SK-N-SH (cell line): ENCODE results near the gene GPATCH1.

Experiments
- EP300 ChIP-seq, 2 experiments: IDR thresholded peaks; 2 replicates each; pipeline versions ENCODE4 v1.4.0 to v1.6.1; 2012; ENCODE audit warnings: borderline replicate concordance in 1 of 2, low read depth in 1 of 2, low read length in 1 of 2
- EZH2phosphoT487 ChIP-seq: fragments of 200-600 bp; sonication (generic); IDR thresholded peaks from 2 replicates; pipeline ENCODE4 v1.6.1; 2017; ENCODE audit warnings: low read depth, mixed run types, mild to moderate bottlenecking, antibody characterized with exemption, moderate library complexity, borderline replicate concordance
- NRF1 ChIP-seq: IDR thresholded peaks from 2 replicates; pipeline ENCODE4 v1.6.1; 2012; ENCODE audit warnings: low read depth, mild to moderate bottlenecking, low read length
- POLR2AphosphoS5 ChIP-seq: IDR thresholded peaks from 2 replicates; pipeline ENCODE4 v1.6.1; 2012; ENCODE audit warnings: low read depth, low read length
- RFX5 ChIP-seq: IDR thresholded peaks from 2 replicates; pipeline ENCODE4 v1.6.1; 2012; ENCODE audit warnings: mild to moderate bottlenecking, improper control_type of control experiment, low read length
- TF ChIP-seq, protein P1 (sequence below): fragments of 200-600 bp; sonication (generic); IDR thresholded peaks from 2 replicates; pipeline ENCODE4 v1.6.1; 2017; ENCODE audit warnings: antibody characterized with exemption, mild to moderate bottlenecking, moderate library complexity
- TF ChIP-seq, protein P2 (sequence below): IDR thresholded peaks from 2 replicates; pipeline ENCODE4 v1.6.1; 2012; ENCODE audit warnings: mild to moderate bottlenecking, low read depth, low read length, moderate library complexity
- TF ChIP-seq, protein P3 (sequence below): fragments of 150-350 bp; IDR thresholded peaks from 2 replicates; pipeline ENCODE4 v1.6.1; 2017; ENCODE audit warnings: antibody characterized with exemption, low read length, low read depth, borderline replicate concordance

DNA sequence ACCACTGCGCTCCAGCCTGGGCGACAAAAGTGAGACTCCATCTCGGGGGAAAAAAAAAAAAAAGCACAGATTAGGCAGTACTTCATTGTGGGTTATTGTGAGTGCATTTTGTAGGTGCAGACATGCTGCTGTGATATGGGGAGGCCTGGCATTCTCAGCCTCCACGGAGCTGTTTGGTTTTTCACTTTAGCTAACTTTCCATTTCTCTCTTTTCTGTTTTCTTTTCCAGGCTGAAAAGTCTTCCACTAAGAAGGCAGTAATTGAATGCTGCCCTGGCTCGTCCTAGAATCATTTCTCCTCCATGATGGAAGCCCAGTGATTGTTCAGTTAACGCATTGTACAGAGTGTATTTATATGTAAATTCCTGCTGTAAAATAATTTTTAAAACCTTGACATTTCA lies 48.9 kb downstream of the GPATCH1 start:
- TF ChIP-seq, protein P1, sequence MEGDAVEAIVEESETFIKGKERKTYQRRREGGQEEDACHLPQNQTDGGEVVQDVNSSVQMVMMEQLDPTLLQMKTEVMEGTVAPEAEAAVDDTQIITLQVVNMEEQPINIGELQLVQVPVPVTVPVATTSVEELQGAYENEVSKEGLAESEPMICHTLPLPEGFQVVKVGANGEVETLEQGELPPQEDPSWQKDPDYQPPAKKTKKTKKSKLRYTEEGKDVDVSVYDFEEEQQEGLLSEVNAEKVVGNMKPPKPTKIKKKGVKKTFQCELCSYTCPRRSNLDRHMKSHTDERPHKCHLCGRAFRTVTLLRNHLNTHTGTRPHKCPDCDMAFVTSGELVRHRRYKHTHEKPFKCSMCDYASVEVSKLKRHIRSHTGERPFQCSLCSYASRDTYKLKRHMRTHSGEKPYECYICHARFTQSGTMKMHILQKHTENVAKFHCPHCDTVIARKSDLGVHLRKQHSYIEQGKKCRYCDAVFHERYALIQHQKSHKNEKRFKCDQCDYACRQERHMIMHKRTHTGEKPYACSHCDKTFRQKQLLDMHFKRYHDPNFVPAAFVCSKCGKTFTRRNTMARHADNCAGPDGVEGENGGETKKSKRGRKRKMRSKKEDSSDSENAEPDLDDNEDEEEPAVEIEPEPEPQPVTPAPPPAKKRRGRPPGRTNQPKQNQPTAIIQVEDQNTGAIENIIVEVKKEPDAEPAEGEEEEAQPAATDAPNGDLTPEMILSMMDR: no peak
- no peak for TF ChIP-seq EP300 (IDR thresholded peaks at IDR 0.05; ENCODE audit: borderline replicate concordance in 1 of 2, low read depth in 1 of 2, low read length in 1 of 2)
- no peak for TF ChIP-seq POLR2AphosphoS5
- TF ChIP-seq, protein P2, sequence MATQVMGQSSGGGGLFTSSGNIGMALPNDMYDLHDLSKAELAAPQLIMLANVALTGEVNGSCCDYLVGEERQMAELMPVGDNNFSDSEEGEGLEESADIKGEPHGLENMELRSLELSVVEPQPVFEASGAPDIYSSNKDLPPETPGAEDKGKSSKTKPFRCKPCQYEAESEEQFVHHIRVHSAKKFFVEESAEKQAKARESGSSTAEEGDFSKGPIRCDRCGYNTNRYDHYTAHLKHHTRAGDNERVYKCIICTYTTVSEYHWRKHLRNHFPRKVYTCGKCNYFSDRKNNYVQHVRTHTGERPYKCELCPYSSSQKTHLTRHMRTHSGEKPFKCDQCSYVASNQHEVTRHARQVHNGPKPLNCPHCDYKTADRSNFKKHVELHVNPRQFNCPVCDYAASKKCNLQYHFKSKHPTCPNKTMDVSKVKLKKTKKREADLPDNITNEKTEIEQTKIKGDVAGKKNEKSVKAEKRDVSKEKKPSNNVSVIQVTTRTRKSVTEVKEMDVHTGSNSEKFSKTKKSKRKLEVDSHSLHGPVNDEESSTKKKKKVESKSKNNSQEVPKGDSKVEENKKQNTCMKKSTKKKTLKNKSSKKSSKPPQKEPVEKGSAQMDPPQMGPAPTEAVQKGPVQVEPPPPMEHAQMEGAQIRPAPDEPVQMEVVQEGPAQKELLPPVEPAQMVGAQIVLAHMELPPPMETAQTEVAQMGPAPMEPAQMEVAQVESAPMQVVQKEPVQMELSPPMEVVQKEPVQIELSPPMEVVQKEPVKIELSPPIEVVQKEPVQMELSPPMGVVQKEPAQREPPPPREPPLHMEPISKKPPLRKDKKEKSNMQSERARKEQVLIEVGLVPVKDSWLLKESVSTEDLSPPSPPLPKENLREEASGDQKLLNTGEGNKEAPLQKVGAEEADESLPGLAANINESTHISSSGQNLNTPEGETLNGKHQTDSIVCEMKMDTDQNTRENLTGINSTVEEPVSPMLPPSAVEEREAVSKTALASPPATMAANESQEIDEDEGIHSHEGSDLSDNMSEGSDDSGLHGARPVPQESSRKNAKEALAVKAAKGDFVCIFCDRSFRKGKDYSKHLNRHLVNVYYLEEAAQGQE: no peak
- no peak for TF ChIP-seq EZH2phosphoT487
- TF ChIP-seq, protein P3, sequence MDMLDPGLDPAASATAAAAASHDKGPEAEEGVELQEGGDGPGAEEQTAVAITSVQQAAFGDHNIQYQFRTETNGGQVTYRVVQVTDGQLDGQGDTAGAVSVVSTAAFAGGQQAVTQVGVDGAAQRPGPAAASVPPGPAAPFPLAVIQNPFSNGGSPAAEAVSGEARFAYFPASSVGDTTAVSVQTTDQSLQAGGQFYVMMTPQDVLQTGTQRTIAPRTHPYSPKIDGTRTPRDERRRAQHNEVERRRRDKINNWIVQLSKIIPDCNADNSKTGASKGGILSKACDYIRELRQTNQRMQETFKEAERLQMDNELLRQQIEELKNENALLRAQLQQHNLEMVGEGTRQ: no peak
- TF ChIP-seq RFX5: no peak
- no peak for TF ChIP-seq NRF1
